ENCODE results near the gene UGGT1.

Gene UGGT1

GRCh38 chr2:128090945-128091725, at the start of gene UGGT1:
TSS of gene UGGT1 (plus strand) at chr2:128091200. CDS start at chr2:128091358, 158 bp downstream.
- DNase-seq, result peak; percentile 98

DNA sequence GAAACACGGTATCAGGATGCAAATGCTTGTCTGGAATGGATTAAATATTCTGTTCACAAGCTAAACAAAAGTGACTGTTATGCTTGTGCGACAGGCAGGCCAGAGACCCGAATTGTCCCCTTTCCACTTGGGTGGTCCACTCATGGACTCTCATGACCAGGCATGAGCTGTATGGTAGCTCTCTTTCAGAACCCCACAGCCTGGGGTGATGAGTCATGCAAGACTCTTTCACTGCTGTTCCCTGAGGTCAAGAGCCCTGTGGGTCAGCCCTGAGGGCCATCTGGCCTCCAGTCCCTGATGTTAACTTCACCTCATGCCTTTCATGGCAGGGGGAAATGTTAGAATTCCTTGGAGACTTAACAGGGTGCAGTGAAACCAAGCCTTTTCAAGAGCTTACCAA, 49.4 kb upstream of the UGGT1 start:
- no peak for DNase-seq

DNA sequence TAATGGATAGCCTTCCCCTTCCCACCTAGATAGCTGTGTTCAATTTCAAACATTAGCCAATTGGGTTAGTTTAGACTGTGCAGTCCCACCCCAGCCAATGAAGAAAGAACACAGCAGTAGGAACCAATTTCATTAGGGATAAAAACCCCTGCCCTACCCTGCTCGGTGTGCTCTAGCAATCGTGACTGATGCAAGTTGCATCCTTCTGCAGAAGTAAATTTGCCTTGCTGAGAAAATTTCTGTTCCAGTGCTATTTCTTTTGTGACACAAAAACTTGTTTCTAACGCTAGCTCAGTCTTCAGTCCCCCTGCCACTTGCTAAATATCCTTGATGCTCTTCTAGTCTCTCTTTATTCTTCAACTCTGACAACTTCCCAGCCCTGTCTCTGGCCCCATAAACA, 48.0 kb upstream of the UGGT1 start:
- no peak for DNase-seq

DNA sequence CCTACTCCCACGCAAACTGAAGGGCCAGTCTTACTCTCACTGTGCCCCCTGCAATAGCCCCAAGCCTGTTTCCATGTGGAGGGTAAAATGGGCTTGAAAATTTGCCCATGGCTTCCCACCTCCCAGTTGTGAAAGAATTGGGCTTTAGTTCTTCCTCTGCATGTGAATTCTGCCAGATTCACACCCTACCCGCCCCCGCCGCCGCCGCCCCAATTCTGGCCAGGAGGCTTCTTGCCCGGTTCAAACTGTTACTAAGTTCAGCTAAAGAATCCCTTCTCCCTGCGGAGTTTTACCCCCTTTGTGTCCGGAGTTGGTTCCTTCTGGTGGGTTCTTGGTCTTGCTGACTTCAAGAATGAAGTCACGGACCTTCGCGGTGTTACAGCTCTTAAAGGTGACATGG, 37.7 kb upstream of the UGGT1 start:
- DNase-seq, result no peak

GRCh38 chr2:128054104-128054885, 36.7 kb upstream of the UGGT1 start:
- no peak for DNase-seq

- DNase-seq, result no peak
Observed at GRCh38 chr2:128057334-128057733, 33.7 kb upstream of the UGGT1 start.

GRCh38 chr2:128058114-128058513, 32.9 kb upstream of the UGGT1 start:
- no peak for DNase-seq

DNA sequence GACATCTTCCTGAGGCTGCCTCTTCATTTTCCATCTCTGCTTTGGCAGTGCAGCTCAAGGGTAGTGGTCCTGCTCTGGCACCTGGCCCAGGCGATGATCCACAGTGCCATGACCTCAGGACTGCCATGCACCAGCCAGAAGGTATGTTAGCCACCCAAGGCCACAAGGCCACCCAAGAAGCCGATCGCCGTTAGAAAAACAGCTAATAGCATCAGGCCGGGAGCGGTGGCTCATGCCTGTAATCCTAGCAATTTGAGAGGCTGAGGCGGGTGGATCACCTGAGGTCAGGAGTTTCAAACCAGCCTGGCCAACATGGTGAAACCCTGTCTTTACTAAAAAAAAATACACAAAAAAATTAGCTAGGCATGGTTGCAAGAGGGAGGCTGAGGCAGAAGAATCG, 28.4 kb upstream of the UGGT1 start:
- DNase-seq, result no peak

DNA sequence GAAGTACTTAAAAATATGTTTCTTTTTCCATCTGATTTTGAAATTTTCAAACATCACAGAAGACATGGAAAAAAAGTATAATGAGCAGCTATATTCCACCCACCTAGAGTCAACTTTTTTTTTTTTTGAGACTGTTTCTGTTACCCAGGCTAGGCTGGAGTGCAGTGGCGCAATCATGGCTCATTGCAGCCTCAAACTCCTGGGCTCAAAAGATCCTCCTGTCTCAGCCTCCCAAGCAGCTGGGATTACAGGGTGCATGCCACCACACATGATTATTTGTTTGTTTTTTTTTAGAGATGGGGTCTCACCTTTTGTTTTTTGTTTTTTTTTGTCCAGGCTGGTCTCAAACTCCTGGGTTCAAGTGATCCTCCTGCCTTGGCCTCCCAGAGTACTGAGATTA, 26.6 kb upstream of the UGGT1 start:
- no peak for DNase-seq

GRCh38 chr2:128069769-128070168, 21.2 kb upstream of the UGGT1 start:
- DNase-seq, result no peak

DNA sequence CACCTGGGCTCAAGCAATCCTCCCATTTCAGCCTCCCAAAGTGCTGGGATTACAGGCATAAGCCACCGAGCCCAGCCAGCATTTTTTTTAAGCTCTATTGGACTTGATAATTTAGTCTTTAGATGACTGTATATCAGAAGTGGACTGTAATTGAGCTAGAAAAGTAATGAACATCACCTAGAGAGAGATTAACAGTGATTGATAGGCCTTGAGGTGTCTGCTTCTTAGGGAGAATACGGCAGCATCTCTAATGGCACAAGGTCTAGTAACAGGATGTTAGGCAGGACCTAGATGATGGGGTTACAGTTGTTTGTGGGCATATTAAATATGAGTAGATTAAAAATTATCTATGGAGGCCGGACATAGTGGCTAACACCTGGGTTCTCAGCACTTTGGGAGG, 17.7 kb upstream of the UGGT1 start:
- no peak for DNase-seq

- DNase-seq, result no peak
Observed at GRCh38 chr2:128076461-128077106, 14.4 kb upstream of the UGGT1 start.

DNA sequence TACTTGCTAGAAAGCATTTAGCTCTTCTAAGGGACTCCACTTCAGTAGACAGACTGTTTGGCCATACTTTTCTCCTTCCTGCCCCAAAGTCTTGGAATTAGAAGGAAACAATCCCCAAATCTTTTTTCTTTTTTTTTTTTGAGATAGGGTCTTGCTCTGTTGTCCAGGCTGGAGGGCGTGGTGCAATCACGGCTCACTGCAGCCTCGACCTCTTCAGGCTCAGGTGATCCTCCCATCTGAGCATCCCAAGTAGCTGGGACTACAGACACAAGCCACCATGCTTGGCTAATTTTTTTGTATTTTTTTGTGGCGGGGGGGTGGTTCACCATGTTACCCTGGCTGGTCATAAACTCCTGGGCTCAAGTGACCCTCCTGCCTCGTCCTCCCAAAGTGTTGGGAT, 6.2 kb upstream of the UGGT1 start:
- DNase-seq, result no peak

DNA sequence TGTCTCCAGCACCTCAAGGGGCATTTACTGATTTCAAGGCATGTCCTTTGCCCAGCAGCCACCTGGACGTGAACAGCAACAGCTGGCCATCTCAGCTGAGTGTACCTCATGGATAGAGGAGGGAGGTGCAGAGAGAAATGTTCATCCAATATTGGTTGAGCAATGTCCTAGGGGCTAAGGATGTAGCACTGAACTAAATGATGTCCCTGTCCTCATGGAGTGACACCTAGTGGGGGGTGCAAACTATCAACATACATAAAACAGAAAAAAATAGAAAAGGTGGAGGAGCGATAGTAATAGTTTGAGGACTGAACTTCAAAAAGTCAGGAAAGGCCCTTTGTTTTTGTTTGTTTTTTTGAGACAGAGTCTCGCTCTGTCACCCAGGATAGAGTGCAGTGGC, 4.8 kb upstream of the UGGT1 start:
- DNase-seq, result no peak

DNA sequence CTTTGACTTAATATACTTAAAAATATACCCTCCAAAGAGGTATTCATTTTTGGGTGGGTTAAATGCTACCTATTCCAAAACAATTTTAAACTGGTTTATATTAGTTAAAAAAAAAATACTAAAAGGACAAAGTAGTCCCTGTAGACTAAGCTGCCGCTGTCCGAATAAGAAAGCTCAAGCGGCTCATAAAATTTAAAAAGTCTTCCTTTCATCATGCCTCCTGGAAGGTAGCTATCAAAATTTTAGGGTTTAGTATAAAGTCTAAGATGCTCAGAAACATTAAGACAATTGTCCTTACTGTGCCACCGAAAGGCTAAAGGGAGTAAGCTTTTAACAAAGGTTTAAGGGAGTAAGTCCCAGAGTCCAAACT, 440 bp upstream of the UGGT1 start:
- DNase-seq, result no peak

- DNase-seq, result peak; percentile 63
Observed at GRCh38 chr2:128091726-128092080, 703 bp downstream of the UGGT1 start.

DNA sequence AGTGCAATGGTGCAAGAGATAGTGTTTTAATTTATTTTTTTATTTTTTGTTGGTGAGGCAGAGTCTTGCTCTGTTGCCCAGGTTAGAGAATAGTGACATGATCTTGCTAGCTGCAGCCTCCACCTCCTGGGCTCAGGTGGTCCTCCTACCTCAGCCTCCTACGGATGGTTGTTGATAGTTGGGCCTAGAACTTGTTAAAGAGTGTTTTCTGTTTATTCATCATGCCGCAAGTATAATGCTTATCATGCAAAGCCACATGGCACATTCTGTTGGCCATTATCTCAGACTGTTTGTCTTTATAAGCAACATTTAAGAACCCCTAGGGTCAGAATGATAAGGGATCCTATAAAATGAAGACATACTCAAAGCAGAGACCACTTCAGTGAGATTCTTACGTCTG, 1.7 kb downstream of the UGGT1 start:
- DNase-seq, result no peak

DNA sequence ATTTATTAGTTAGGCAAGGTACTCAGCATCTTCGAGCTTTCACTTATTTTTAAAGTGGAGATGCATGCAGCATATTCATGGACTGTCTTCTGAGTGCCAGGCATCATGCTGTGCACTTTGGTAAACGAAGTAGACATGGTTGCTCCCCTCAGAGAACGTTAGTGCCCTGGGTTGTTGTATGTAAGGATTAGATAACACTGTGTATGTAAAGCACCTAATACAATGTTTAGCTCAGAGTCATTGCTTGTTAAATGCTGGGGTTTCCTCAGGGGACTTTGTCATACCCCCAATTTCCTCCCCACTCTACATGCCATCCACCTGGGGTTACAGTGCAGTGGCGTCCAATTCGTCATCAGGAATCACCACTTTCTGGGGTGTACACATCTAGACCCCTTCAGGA, 2.8 kb downstream of the UGGT1 start:
- DNase-seq, result no peak

DNA sequence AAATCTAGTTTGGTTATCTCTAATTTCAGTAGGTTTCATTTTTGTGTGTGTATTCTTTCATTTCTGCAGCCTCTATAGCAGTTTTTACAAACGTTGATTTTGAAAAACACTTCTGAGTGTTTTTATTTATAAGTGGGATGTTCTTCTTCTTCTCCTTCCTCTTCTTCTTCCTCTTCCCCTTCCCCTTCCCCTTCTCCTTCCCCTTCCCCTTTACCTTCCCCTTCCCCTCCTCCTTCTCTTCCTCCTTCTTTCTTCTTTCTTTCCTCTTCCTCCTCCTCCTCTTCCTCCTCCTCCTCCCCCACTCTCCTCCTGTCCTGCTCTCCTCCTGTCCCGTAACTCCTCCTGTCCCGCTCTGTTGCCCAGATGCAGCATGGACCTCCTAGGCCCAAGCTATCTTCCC, 4.2 kb downstream of the UGGT1 start:
- no peak for DNase-seq

GRCh38 chr2:128103407-128103806, 12.4 kb downstream of the UGGT1 start:
- no peak for DNase-seq

- DNase-seq, result no peak
Observed at GRCh38 chr2:128105072-128105471, 14.1 kb downstream of the UGGT1 start.

DNA sequence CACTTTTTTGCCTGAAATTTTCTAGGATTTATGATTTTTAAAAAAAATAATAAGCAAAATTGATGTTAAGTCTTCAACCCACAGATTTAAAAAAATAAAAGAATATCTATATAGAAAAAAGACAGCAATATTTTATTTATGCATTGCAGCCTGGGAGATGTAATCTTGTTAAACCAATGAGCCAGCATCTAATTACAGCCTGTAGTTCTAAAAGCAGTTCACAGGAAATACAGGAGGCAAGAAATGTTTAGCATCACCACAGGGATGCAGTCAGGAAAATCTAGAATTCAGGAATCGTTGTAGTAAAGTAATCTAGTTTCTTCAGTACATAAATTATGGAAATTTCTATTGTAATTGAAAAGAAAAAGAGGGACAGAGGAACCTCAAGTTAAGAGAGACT, 17.2 kb downstream of the UGGT1 start:
- no peak for DNase-seq

DNA sequence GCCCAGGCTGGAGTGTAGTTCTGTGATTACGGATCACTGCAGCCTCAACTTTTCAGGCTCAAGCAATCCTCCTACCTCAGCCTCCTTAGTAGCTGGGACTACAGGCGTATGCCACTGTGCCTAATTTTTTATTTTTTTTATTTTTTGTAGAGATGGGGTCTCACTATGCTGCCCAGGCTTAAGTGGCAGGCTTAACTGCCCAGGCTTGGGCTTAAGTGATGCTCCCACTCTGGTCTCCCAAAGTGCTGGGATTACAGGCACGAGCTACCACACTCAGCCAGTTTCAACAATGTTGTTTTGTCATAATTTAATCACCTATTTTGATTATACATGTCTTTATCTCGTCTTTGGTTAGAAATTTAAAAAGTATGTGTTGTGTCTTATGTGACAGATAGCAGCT, 18.2 kb downstream of the UGGT1 start:
- no peak for DNase-seq

All from eye (tissue), 1 donor.